SHP77 (cell line): ENCODE measurements around the gene PIP.
"Not testable (repeated sequence)": the region's sequence is repeated elsewhere in the genome, so short reads cannot be mapped to it uniquely, and the experiment has no call there.

Experiments
- DNase-seq, 2 experiments: peaks; one replicate each; lab custom pipeline; 2025; lab: John Stamatoyannopoulos, UW

The PIP gene

DNA sequence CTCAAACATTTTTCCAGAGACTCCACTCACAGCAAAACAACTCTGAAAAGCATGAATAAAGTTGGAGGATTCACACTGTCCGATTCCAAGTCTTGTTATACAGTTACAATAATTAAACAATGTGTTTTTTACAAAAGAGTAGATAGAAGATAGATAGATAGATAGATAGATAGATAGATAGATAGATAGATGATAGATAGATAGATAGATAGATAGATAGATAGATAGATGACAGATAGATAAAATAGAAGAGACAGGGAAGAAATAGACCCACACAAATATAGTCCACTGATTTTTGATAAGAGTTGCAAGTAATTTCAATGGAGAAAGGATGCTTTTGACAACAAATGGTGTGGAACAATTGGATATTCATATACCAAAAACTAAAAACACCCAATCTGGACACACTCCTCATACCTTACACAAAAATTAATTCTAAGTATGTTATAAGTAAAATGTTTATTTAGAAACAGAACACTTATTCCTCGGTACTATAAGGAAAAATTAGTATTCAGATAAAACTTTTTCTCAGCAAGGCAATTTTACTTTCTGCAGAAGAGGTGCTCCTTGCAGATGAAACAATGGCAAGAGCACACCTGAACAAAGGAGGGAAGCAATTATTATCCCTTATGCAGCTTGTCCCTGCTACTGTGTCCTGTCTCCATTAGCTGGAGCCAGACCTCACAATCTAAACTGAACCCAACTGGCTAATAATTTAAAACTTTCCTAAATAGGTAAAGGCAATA, 45.7 kb downstream of the PIP start:
- DNase-seq: no peak

DNA sequence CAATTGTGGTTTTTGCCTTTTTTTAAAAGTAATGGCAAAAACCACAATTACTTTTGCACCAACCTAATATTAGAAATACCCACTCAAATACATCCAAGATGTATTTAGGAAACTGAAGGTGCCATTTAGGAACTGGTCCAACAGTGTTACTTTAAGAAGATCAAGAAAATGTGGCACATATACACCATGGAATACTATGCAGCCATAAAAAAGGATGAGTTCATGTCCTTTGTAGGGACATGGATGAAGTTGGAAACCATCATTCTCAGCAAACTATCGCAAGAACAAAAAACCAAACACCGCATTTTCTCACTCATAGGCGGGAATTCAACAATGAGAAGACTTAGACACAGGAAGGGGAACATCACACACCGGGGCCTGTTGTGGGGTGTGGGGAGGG, 48.9 kb downstream of the PIP start:
- not testable (repeated sequence) for DNase-seq

DNA sequence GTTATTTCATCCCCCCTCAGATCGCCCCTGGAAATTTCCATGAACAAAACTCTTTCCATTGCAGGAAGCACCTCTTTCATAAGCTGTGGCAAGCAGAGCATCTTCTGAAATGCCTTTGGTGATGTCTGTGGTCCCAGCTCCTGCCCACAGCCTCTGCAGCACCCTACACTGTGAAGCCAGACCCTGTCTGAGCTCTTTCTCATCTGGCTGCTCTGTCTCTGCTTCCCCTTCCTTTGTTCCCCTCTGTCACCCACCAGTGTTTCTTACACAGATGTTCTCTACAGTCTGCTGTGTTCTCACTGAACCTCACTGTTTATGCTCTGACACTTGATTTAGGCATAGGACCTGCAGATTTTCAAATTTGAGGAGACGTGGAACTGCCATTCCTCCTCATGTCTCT, 49.5 kb downstream of the PIP start:
- DNase-seq: no peak

DNA sequence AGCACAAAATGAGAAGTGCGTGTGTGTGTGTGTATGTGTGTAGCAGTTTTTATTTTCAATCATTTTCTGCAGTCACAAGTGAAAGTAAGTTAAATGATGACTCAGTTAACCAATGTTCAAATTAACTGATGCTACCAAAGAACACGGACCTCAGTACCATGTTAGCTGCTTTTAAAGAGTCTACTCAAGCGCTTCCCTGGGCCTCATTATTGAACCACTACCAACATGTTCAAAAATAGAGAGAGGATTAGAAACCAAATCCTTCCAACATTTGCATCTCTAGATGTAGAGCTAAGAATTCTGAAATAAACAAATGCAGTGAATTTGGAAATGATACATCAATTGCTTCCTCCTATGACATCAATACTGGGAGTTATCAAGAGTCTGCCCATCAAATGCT, 51.1 kb downstream of the PIP start, which contains the start of gene TAS2R39:
TSS of gene TAS2R39 (plus strand) at position 396 of the 400 bp plus-strand sequence. CDS start at position 396, 0 bp downstream.
- DNase-seq: no peak

DNA sequence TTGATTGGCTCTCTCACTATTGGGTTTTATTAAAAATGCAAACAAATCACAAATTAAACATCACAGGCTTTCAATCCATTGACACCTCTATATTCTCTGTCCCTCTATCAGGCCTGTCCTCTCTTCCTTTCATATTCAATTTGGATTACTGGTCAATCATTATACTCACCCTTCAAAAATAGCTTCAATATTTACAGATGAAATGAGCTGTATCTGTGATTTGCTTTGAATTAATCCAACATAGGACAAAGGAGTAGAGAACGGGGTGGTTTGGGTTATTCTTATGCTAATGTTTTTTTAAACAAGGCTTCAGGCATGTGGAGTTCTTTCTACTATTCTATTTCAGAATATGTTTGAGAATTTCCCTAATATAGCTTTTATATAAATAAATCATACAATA, 53.7 kb downstream of the PIP start:
- DNase-seq: no peak

DNA sequence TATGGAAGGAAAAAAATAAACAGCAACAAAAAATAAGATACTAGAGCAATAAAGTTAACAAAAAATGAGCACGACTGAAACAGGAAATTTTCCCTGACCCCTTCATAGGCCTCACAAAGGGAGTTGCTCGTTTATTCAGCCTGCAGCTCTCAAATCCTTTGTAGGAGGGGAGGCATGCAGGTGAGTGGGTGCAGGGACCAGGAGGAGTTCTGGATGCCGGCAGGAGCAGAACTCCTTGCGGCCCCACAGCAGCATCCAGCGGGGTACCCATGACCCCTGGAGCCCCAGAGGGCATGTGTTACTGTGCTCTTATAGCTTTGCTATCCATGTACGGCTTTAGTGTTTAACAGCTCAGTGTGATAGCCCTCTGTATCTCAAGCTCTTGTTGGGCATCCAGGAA, 57.1 kb downstream of the PIP start:
- DNase-seq: no peak
